Measurements from ENCODE around the gene SECISBP2L.
"Not testable (repeated sequence)": the region's sequence is repeated elsewhere in the genome, so short reads cannot be mapped to it uniquely, and the experiment has no call there.

Gene SECISBP2L

GRCh38 chr15:48993380-48993779, 52.9 kb downstream of the SECISBP2L start:
- DNase-seq (ENCODE audit: low read depth in 2 of 3, low spot score in 2 of 3), result no peak

- DNase-seq (ENCODE audit: low read depth in 2 of 3, low spot score in 2 of 3), result no peak
Measured at GRCh38 chr15:48992545-48992944, 53.7 kb downstream of the SECISBP2L start.

- no peak for DNase-seq (ENCODE audit: low read depth in 2 of 3, low spot score in 2 of 3)
Measured at GRCh38 chr15:48992096-48992495, 54.1 kb downstream of the SECISBP2L start.

GRCh38 chr15:48989170-48989569, 57.1 kb downstream of the SECISBP2L start:
- no peak for DNase-seq (ENCODE audit: low read depth in 2 of 3, low spot score in 2 of 3)

GRCh38 chr15:48987142-48987541, 59.1 kb downstream of the SECISBP2L start:
- DNase-seq (ENCODE audit: low read depth in 2 of 3, low spot score in 2 of 3), result no peak

- DNase-seq (ENCODE audit: low read depth in 2 of 3, low spot score in 2 of 3), result no peak
Measured at GRCh38 chr15:48986240-48986639, 60.0 kb downstream of the SECISBP2L start.

- no peak for DNase-seq (ENCODE audit: low read depth in 2 of 3, low spot score in 2 of 3)
Measured at GRCh38 chr15:48985516-48985915, 60.7 kb downstream of the SECISBP2L start.

- DNase-seq (ENCODE audit: low read depth in 2 of 3, low spot score in 2 of 3), result no peak
Measured at GRCh38 chr15:48984811-48985352, 61.4 kb downstream of the SECISBP2L start.

- DNase-seq (ENCODE audit: low read depth in 2 of 3, low spot score in 2 of 3), result no peak
Measured at GRCh38 chr15:48984021-48984710, 62.1 kb downstream of the SECISBP2L start.

- DNase-seq (ENCODE audit: low read depth in 2 of 3, low spot score in 2 of 3), result no peak
Measured at GRCh38 chr15:48983300-48983699, 62.9 kb downstream of the SECISBP2L start.

GRCh38 chr15:48981941-48982340, 64.3 kb downstream of the SECISBP2L start:
- DNase-seq (ENCODE audit: low read depth in 2 of 3, low spot score in 2 of 3), result no peak

GRCh38 chr15:48978638-48979037, 67.6 kb downstream of the SECISBP2L start:
- DNase-seq (ENCODE audit: low read depth in 2 of 3, low spot score in 2 of 3), result no peak

GRCh38 chr15:48976444-48977088, 69.7 kb downstream of the SECISBP2L start:
- DNase-seq (ENCODE audit: low read depth in 2 of 3, low spot score in 2 of 3), result no peak

- DNase-seq (ENCODE audit: low read depth in 2 of 3, low spot score in 2 of 3), result peak; percentile 51 to 63 (median 60)
Measured at GRCh38 chr15:48975472-48976419, 70.5 kb downstream of the SECISBP2L start.

GRCh38 chr15:48974882-48975281, 71.4 kb downstream of the SECISBP2L start:
- DNase-seq (ENCODE audit: low read depth in 2 of 3, low spot score in 2 of 3), result no peak

- DNase-seq (ENCODE audit: low read depth in 2 of 3, low spot score in 2 of 3), result no peak
Measured at GRCh38 chr15:48972750-48973503, 73.3 kb downstream of the SECISBP2L start.

GRCh38 chr15:48970926-48971325, 75.3 kb downstream of the SECISBP2L start:
- DNase-seq (ENCODE audit: low read depth in 2 of 3, low spot score in 2 of 3), result not testable (repeated sequence)

GRCh38 chr15:48968066-48968465, 78.2 kb downstream of the SECISBP2L start:
- DNase-seq (ENCODE audit: low read depth in 2 of 3, low spot score in 2 of 3), result no peak

- no peak for DNase-seq (ENCODE audit: low read depth in 2 of 3, low spot score in 2 of 3)
Measured at GRCh38 chr15:48967336-48967735, 78.9 kb downstream of the SECISBP2L start.

- no peak for DNase-seq (ENCODE audit: low read depth in 2 of 3, low spot score in 2 of 3)
Measured at GRCh38 chr15:48966595-48967301, 79.5 kb downstream of the SECISBP2L start.
